Measurements from ENCODE around the gene PCSK4. TPM values are rescaled to one million over a fixed set of nuclear protein-coding genes. Genes with fewer than 3 reads are reported as not detected.

Gene PCSK4
- total and polyA plus RNA-seq, 2 of the 13 experiments (the other 11 are each of a cell fraction or from before 2014, with no cell fraction given): 2.0 to 2.7 TPM

DNA sequence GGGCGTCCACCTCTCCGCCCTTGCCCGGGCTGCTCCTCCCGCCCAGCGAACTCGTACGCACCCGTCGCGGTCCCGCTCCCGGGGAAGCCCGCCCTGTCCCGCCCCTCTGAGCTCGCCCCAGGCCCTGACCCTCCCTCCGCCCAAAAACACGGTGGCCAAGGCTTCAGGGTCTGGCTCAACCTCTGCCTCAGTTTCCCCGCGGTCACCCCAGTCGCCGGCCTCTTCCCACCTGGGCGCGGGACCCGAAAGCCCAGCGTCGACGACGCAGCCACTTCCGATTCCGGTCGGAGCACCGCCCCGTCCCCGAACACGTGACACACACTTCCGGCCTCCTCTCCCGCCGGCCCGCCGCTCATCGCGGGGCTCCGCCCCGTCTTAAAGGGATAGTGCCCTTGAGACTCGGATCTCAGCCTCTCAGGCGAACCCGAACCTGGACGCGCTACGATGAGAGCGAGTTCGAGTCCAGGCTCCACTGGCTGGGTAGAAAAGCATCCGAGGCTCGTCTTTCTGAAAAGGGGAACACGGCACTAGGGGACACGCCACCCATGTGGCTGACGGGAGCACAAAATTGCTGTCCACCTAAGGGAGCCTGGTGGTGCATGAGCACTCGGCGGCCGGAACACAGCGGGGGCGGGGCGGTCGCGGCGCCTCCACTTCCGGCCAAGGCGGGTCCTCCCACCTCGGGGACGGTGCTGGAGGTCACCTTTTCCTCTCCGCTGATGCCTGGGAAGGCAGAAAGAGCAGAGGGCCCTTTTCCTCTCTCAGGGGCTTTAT lies 11.0 kb downstream of the PCSK4 start, which contains the start of gene C19orf25 (continued):
- TF ChIP-seq, protein P1, sequence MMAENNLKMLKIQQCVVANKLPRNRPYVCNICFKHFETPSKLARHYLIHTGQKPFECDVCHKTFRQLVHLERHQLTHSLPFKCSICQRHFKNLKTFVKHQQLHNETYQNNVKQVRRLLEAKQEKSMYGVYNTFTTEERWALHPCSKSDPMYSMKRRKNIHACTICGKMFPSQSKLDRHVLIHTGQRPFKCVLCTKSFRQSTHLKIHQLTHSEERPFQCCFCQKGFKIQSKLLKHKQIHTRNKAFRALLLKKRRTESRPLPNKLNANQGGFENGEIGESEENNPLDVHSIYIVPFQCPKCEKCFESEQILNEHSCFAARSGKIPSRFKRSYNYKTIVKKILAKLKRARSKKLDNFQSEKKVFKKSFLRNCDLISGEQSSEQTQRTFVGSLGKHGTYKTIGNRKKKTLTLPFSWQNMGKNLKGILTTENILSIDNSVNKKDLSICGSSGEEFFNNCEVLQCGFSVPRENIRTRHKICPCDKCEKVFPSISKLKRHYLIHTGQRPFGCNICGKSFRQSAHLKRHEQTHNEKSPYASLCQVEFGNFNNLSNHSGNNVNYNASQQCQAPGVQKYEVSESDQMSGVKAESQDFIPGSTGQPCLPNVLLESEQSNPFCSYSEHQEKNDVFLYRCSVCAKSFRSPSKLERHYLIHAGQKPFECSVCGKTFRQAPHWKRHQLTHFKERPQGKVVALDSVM (CRISPR knock-in tag; IDR thresholded peaks at IDR 0.05): peak; percentile 84
- TF ChIP-seq ZNF607 (CRISPR knock-in tag; IDR thresholded peaks at IDR 0.05; ENCODE audit: borderline replicate concordance) (no peak; the same call in 1 of the 2 replicates), ZNF235 (CRISPR knock-in tag; IDR thresholded peaks at IDR 0.05; ENCODE audit: borderline replicate concordance) (no peak), KLF13 (CRISPR knock-in tag; IDR thresholded peaks at IDR 0.05) (0 out of 2 replicates have a peak, but pooled peaks have one; percentile 27), MTF2 (CRISPR knock-in tag; IDR thresholded peaks at IDR 0.05; ENCODE audit: borderline replicate concordance) (no peak), ZNF263 (CRISPR knock-in tag; IDR thresholded peaks at IDR 0.05) (peak; percentile 87), ZNF10 (CRISPR knock-in tag; IDR thresholded peaks at IDR 0.05; ENCODE audit: borderline replicate concordance, low read depth) (no peak), CEBPB (IDR thresholded peaks at IDR 0.05; ENCODE audit: borderline replicate concordance, low read depth, low read length) (no peak), ZNF724P (CRISPR knock-in tag; IDR thresholded peaks at IDR 0.05; ENCODE audit: borderline replicate concordance) (peak; percentile 71; the same call in 1 of the 2 replicates), MYC (CRISPR knock-in tag; IDR thresholded peaks at IDR 0.05; ENCODE audit: borderline replicate concordance) (peak; percentile 75), KLF11 (CRISPR knock-in tag; IDR thresholded peaks at IDR 0.05) (peak; percentile 57; the same call in 1 of the 2 replicates), HHEX (CRISPR knock-in tag; IDR thresholded peaks at IDR 0.05) (no peak), KDM1A (CRISPR knock-in tag; IDR thresholded peaks at IDR 0.05) (peak; percentile 94), SOX5 (CRISPR knock-in tag; IDR thresholded peaks at IDR 0.05; ENCODE audit: borderline replicate concordance) (peak; percentile 53; the same call in 1 of the 2 replicates), SIN3B (IDR thresholded peaks at IDR 0.05; ENCODE audit: low read length) (no peak), POGZ (CRISPR knock-in tag; IDR thresholded peaks at IDR 0.05) (peak; percentile 37; the same call in 1 of the 2 replicates), RBM39 (IDR thresholded peaks at IDR 0.05; ENCODE audit: low read depth, low read length, poor library complexity, severe bottlenecking) (peak; percentile 82), NR3C1 (CRISPR knock-in tag; IDR thresholded peaks at IDR 0.05) (no peak), ZNF501 (CRISPR knock-in tag; IDR thresholded peaks at IDR 0.05) (peak; percentile 84)
- TF ChIP-seq, protein P2, sequence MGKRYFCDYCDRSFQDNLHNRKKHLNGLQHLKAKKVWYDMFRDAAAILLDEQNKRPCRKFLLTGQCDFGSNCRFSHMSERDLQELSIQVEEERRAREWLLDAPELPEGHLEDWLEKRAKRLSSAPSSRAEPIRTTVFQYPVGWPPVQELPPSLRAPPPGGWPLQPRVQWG (CRISPR knock-in tag; IDR thresholded peaks at IDR 0.05; ENCODE audit: borderline replicate concordance, low read depth): no peak
- TF ChIP-seq, protein P3, sequence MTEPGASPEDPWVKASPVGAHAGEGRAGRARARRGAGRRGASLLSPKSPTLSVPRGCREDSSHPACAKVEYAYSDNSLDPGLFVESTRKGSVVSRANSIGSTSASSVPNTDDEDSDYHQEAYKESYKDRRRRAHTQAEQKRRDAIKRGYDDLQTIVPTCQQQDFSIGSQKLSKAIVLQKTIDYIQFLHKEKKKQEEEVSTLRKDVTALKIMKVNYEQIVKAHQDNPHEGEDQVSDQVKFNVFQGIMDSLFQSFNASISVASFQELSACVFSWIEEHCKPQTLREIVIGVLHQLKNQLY (CRISPR knock-in tag; IDR thresholded peaks at IDR 0.05): peak; percentile 14; the same call in 1 of the 2 replicates
- TF ChIP-seq, protein P4, sequence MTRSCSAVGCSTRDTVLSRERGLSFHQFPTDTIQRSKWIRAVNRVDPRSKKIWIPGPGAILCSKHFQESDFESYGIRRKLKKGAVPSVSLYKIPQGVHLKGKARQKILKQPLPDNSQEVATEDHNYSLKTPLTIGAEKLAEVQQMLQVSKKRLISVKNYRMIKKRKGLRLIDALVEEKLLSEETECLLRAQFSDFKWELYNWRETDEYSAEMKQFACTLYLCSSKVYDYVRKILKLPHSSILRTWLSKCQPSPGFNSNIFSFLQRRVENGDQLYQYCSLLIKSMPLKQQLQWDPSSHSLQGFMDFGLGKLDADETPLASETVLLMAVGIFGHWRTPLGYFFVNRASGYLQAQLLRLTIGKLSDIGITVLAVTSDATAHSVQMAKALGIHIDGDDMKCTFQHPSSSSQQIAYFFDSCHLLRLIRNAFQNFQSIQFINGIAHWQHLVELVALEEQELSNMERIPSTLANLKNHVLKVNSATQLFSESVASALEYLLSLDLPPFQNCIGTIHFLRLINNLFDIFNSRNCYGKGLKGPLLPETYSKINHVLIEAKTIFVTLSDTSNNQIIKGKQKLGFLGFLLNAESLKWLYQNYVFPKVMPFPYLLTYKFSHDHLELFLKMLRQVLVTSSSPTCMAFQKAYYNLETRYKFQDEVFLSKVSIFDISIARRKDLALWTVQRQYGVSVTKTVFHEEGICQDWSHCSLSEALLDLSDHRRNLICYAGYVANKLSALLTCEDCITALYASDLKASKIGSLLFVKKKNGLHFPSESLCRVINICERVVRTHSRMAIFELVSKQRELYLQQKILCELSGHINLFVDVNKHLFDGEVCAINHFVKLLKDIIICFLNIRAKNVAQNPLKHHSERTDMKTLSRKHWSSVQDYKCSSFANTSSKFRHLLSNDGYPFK (CRISPR knock-in tag; IDR thresholded peaks at IDR 0.05; ENCODE audit: borderline replicate concordance): peak; percentile 78; the same call in 1 of the 2 replicates

Measured in HepG2 (cell line).